SK-N-SH treated with all-trans-retinoic acid at 6 μM for 48 hours (cell line): Measurements from ENCODE around the gene FGGY.

Source experiments
- ARNTL ChIP-seq: fragments of 450-650 bp; formaldehyde crosslinking; IDR thresholded peaks from 2 replicates; pipeline ENCODE4 v1.5.0; 2020; ENCODE audit warnings: low read depth, mild to moderate bottlenecking, moderate library complexity, borderline replicate concordance
- GLIS3 ChIP-seq: fragments of 250-450 bp; sonication (Bioruptor Pico); IDR thresholded peaks from 2 replicates; pipeline ENCODE4 v1.5.0; 2020; ENCODE audit warnings: mild to moderate bottlenecking, moderate library complexity
- ZFP3 ChIP-seq: fragments of 250-450 bp; sonication (Bioruptor Pico); IDR thresholded peaks from 2 replicates; pipeline ENCODE4 v1.5.0; 2020; ENCODE audit warnings: mild to moderate bottlenecking, moderate library complexity
- ZNF8 ChIP-seq: fragments of 450-650 bp; formaldehyde crosslinking; IDR thresholded peaks from 2 replicates; pipeline ENCODE4 v1.5.0; 2020; ENCODE audit warnings: mild to moderate bottlenecking, moderate library complexity

GRCh38 chr1:59788825-59789224, 491.9 kb downstream of the FGGY start:
- no peak for TF ChIP-seq ZFP3 (CRISPR knock-in tag)
- no peak for TF ChIP-seq ZNF8 (CRISPR knock-in tag)
- TF ChIP-seq GLIS3 (CRISPR knock-in tag): no peak
- no peak for TF ChIP-seq ARNTL (CRISPR knock-in tag)
